ENCODE measurements around the gene SSU72.
"Not testable (repeated sequence)": the region's sequence is repeated elsewhere in the genome, so short reads cannot be mapped to it uniquely, and the experiment has no call there.

SSU72 gene

DNA sequence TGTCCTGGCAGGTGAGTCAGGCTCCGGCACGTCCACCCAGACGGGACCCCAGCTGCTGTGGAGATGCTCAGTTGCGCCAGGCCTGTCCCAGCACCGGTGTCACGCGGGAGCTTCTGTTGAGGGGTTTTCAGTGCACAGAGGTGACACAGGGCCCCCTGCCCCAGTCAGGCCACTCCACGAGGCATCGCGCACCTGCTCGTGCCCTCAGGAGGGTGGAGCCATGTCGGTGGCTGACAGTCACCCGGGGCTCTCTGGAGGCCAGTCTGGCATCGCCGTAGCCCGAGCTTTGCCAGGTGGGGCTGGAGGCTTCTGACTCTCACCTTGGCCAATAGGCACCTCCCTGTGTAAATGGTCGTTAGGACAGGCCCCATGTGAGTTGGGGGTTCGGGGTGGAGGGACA is 45.3 kb downstream of the SSU72 start:
- DNase-seq (ENCODE audit: low spot score): no peak
- FAIRE-seq: no peak

DNA sequence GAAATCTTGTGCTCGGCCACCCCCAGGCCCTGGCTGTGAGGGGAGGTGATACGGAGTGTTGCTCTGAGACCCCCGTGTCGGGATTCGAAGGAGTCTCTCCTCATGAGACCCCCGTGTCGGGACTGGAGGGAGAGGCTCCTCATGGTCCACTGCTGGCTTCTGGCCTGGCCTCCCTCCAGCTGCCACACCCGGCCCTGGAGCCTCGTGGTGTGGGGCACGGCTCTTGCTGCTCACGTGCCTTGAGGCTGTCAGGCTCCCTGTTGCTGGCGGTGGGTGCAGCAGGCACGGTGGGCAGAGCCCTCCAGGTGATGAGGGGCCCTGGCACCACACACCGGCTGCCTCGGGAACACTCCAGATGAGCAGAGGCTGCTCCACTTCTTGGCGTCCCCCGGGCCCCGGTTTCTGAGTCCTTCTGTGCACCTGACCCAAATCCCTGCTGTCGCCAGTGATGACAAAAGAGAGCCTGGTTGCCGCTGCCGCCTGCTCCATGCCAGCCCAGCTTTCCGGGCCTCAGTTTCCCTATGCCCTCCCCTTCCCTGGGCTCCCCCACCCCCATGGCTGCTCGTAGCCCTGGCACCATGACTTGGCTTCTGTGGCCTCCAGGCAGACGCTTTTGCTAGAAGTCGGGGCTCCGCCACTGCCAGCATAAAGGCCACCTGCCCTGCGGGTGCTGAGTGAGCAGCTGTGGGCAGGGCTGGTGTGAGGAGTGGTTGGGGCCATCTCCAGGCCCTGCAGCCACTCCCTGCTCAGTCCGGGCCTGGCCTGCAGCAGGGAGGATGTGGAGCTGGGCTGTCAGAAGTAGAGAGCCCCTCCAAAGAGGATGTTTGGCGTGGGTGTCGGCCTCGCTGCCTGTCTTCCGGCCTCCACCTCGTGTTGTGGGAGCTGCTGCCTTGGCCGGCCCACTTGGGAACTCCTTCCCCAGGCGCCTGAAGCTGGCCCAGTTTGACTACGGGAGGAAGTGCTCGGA is 46.1 kb downstream of the SSU72 start:
- FAIRE-seq: no peak

DNA sequence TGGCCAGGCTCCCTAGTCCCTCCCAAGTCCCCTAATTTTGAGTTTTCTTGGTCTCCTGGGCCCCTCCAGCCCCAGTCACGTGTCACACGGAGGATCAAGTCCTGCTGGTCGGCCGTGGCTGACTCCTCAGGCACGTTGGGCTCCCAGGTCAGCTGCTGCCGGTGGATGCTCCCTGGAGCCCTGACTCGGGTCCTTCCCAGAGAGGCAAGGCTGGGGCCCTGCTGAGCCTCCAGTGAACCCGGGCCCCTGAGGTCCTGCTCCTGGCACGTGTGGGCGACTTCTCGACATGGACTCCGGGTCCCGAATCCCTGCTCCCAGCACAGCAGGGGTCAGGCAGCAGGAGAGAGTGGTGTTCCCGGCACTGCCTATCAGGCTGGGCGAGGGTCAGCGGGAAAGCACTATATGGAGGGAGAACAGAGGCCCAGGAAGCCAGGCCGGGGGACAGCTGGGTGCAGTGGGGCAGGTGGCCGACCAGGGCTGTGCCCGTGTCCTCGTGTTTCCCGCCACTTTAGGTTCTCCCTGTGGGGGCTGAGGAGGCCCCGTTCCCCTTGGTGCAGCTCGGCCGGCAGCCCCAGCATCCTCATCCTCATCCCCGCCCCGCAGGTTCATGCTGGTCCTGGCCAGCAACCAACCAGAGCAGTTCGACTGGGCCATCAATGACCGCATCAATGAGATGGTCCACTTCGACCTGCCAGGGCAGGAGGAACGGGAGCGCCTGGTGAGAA is 47.4 kb downstream of the SSU72 start:
- FAIRE-seq (no peak), DNase-seq (ENCODE audit: low spot score) (no peak)

More for the DNA sequence above, 46.1 kb downstream of the SSU72 start:
- no peak for DNase-seq (ENCODE audit: low spot score)

DNA sequence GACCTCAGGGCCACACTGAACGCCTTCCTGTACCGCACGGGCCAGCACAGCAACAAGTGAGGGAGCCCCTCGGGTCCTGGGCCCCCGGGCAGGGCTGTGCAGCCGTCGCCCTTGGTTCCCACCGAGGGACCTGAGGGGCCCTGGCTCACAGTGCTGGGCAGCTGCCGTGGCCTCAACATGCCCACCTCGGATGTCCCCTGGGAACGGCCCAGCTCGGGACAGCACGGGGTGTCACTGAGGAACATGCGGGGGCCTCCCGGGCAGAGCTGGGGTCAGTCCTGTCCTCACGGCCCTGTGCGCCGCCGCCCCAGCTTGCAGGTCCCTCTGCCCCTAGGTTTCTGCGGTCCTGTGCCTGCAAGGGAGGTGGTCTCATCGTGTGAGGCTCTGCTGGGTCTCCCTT is 48.2 kb downstream of the SSU72 start:
- FAIRE-seq: not testable (repeated sequence)

DNA sequence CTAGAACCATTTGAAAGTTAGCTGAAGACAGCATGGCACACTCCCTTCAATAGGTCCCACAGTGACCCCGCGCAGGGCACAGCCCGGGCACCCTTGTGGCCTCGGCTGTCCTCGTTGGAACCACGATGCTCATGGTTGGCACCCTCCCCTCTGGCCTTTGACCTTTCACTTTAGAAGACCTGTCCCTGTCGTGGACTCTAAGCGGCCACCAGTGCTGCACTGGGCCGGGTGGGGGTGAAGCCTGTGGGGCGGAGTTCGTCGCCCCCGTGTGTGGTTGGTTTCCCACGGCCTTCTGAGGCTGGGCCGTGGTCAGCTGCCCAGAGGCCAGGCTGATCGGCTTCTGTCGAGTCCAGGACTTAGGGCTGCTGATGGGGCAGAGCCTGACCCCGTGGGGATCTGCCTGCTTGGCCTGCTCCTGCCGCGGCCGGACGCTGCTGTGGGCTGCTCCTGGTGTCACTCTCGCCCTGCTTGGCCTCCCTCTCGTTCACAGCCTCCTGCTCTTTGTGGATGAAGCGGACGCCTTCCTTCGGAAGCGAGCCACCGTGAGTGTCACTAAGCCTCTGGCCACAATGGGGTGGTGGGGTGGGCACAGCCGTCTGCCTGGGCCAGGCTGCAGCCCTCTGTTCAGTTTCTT is 49.8 kb downstream of the SSU72 start:
- DNase-seq (ENCODE audit: low spot score); FAIRE-seq: not testable (repeated sequence)

More for the DNA sequence above, 48.2 kb downstream of the SSU72 start:
- DNase-seq (ENCODE audit: low spot score): not testable (repeated sequence)

DNA sequence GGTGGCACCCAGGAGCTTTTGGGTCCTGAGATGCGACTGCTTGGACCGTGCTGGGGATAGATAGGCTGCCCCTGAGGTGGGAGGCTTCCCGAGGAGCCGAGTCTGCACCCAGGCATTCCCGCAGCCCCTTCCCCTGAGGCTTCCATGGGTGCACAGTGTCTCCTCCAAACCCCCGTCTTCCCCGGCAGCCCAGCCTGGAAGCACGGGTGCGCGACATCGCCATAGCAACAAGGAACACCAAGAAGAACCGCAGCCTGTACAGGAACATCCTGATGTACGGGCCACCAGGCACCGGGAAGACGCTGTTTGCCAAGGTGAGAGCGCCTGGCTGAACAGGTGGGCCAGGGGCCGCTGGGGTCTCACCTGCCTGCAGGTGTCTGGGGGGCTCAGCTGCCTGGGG is 51.0 kb downstream of the SSU72 start:
- FAIRE-seq: not testable (repeated sequence)

DNA sequence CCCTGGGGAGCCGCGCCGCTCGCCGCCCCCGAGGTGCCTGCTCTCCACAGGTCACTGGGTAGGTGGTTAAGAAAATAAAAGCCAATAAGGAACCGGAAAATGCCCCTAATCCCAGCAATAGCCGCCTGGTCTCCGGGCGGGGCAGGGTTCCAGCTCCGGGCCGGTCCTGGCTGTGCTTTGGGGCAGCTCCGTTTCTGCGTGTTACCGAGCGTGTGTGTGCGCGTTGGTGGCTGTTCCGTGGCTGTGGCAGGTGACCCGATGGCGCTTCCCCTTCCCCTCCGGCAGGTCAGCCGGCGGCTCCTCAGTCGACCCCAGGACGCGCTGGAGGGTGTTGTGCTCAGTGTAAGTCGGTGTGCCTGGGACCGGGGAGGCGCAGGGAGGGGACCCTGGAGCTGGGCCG is 51.4 kb downstream of the SSU72 start:
- not testable (repeated sequence) for FAIRE-seq; DNase-seq (ENCODE audit: low spot score)

More for the DNA sequence above, 51.0 kb downstream of the SSU72 start:
- DNase-seq (ENCODE audit: low spot score): not testable (repeated sequence)

DNA sequence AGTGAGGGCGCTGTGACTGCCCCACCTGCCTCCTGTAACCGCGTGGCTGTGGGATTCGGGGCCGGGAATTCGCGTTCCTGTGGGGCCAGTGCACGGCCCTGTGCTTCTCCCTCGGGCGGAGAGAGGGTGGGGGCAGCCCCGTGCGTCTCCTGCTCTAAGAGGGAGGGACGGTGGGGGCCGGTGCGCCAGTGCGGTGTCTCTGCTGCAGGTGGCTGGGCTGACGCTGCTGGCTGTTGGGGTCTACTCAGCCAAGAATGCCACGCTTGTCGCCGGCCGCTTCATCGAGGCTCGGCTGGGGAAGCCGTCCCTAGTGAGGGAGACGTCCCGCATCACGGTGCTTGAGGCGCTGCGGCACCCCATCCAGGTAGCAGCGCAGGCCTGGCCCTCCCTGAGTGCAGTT is 52.1 kb downstream of the SSU72 start:
- DNase-seq (ENCODE audit: low spot score); FAIRE-seq: not testable (repeated sequence)

DNA sequence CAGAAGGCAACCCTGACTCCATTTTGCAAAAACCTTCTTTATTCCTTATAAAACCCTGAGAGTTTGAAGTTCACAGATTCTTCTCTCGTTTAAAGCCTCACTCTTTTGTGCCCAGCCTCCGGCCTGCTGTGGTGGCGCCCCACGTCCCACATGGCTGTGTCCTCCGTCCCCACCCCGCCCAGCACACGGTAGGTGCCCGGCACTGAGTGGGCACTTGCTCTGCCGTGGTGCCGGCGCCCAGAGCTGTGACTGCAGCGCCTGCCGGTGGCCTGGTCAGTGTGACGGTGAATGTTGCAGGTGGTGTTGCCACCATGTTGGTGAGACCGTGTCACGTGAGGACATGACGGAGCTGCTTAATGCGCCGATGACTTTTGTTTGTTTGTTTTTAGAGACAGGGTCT is 53.3 kb downstream of the SSU72 start:
- FAIRE-seq (no peak), DNase-seq (ENCODE audit: low spot score) (no peak)

DNA sequence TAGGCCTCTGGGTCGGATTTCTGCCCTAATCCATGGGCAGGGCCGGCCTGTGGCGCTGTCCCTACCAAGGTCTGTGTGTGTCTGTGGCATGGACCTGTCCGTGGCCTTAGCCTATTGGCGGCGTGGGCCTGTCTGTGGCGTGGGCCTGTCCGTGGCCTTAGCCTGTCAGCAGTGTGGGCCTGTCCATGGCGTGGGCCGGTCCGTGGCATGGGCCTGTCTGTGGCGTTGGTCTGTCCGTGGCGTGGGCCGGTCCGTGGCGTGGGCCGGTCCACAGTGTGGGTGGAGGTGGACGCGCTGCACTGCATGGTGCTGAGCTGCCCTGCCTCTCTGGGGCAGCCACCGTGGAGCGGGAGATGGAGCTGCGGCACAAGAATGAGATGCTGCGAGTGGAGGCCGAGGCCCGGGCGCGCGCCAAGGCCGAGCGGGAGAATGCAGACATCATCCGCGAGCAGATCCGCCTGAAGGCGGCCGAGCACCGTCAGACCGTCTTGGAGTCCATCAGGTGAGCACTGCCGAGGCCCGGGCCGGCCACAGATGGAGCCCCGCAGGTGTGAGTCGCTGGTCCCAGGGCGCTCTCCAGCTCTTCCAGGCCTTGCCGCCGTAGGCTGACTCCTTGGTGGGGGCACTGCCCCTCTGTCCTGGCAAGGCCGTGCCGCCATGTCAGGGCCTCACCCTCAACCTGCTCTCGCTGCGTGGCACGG is 54.7 kb downstream of the SSU72 start:
- peak; percentile 87 for FAIRE-seq
- not testable (repeated sequence) for DNase-seq (ENCODE audit: low spot score)

DNA sequence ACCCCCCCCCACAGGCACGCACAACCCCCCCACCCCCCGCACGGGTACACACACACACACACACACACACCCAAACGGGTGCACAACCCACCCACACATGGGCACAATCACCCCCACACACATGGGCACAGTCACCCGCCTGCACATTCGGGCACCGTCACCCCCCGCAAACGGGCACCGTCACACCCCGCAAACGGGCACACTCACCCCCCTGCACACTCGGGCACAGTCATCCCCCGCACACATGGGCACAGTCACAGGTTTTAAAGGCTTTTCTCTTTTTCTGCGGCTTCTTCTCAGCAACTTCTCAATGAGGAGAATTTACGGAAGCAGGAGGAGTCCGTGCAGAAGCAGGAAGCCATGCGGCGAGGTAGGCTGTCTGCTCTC is 56.0 kb downstream of the SSU72 start:
- DNase-seq (ENCODE audit: low spot score): not testable (repeated sequence)
- peak; percentile 23 for FAIRE-seq

DNA sequence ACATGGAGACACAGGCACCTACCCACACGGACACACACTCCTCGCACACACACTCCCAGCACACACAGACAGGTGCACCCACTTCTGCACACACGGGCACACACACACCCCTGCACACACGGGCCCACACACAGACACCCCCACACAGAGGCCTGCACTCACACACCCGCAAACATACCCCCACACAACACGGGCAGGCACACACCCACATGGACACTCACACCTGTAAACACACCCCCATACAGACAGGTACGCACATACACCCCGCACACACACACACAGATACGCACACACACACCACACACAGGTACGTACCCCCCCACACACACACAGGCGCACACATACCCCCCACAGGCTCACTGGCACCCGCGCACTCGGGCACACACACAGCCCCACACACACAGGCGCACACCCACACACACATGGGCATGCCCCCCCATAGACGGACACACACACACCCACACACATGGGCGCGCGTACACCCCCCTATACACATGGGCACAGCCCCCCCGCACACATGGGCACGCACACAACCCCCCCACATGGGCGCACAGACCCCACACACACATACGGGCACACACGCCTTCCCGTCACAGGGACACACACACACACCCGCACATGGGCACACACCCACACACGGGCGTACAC is 56.6 kb downstream of the SSU72 start:
- peak; percentile 90 for FAIRE-seq
- DNase-seq (ENCODE audit: low spot score): no peak

DNA sequence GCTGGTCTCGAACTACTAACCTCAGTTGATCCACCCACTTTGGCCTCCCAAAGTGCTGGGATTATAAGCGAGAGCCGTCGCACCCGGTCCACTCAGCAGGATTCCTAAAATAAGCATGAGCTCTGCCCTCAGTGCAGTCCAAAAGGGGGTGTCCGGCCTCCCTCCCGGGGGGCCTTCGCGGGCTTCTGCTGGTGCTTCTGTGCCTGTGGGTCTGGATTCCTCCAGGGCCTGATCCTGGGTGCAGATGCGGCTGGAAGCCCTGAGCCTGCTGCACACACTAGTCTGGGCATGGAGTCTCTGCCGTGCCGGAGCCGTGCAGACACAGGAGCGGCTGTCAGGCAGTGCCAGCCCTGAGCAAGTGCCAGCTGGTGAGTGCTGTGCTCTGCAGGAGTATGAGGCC is 57.7 kb downstream of the SSU72 start:
- FAIRE-seq; DNase-seq (ENCODE audit: low spot score): not testable (repeated sequence)

DNA sequence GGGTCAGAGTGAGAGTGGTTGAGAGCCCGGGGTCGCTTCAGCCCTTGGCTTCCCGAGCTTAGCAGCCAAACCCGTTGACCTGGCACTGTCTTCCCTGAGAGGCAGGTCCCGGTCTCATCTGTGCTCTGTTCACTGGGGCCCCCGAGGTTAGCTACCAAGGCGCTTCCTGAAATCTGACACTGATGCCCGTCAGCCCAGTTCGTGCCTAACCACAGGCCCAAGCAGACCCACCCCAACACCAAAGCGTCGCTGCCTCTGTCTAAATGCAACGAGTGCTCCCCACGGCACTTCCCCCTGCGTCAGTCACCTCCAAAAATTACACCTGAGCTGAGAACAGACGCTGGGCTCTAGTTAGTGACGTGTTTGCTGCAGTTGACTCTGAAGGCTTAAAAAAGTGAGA is 60.3 kb downstream of the SSU72 start:
- FAIRE-seq: not testable (repeated sequence)

DNA sequence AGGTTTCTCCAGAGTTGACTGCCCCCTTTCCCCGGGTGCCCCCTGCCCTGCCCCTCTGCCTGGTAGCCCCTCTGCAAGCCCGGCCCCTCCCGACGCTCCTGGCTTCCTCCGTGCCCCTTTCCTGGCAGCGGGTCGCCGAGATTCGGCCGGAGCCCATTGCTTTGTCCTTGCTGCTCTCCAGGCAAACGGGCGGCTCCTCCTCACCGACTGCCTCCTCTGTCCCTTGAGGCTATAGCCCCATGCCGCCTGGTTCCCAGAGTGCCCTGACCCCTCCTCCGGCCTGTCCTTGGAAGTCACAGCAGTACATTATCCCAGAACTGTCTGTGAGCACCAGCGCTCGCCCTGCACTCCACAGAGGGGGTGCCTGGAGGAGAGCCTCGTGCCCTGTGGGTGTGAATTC is 61.0 kb downstream of the SSU72 start:
- not testable (repeated sequence) for FAIRE-seq; DNase-seq (ENCODE audit: low spot score)

More for the DNA sequence above, 60.3 kb downstream of the SSU72 start:
- not testable (repeated sequence) for DNase-seq (ENCODE audit: low spot score)

DNA sequence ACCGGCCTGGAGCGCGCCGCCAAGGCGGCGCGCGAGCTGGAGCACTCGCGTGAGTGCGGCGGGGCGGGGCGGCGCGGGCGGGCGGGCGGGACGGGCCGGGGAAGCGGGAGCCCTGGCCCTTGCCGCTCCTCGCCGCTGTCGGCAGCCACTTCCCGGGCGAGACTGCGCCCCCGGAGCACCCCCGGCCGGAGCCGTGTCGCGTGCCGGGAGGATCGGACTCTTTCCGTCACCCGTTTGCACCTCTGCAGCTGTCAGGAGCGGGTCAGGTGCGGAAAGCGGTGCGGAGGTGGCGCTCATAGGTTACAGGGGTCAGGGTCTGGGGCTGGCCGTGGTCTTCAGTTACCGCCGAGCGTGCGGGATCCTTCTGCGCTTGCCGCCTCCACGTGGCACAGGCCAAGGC is 62.2 kb downstream of the SSU72 start:
- FAIRE-seq: peak; percentile 32
- not testable (repeated sequence) for DNase-seq (ENCODE audit: low spot score)

DNA sequence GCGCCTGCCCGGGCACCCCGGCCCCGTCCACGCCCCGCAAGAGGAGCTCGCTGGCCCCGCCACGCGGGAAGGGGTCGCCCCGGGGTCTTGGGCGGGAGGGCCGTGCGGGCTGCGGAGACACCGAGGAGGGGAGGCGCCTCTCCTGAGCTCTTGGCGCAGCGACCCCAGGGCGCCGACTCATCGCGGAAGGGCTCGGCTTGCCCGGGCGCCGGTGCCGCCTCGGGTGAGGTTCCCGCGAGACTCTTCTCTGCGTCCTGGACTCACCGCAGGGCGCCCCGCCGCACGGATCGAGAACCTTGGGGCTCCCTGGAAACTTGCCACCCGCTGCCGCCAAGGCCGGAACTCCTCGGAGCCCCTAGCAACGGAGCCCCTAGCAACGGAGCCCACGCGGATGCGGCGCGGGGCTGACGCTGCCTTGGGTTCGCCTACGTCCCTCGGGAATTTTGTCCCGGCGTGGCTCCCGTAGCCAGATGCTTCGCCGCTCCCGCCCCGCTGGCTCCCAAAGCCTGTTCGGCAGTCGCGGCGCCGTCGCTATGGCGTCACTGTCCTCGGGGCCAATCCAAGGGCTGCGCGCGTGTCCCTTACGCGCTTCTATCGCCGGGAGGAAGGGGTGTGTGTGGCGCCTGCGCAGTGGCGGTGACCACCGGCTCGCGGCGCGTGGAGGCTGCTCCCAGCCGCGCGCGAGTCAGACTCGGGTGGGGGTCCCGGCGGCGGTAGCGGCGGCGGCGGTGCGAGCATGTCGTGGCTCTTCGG is 63.0 kb downstream of the SSU72 start, which contains the start of gene ATAD3A:
ATAD3A (plus strand) TSS at position 630 of the 753 bp plus-strand sequence; CDS start at position 737, 107 bp downstream.
- FAIRE-seq: no peak
- DNase-seq (ENCODE audit: low spot score): peak; percentile 95

DNA sequence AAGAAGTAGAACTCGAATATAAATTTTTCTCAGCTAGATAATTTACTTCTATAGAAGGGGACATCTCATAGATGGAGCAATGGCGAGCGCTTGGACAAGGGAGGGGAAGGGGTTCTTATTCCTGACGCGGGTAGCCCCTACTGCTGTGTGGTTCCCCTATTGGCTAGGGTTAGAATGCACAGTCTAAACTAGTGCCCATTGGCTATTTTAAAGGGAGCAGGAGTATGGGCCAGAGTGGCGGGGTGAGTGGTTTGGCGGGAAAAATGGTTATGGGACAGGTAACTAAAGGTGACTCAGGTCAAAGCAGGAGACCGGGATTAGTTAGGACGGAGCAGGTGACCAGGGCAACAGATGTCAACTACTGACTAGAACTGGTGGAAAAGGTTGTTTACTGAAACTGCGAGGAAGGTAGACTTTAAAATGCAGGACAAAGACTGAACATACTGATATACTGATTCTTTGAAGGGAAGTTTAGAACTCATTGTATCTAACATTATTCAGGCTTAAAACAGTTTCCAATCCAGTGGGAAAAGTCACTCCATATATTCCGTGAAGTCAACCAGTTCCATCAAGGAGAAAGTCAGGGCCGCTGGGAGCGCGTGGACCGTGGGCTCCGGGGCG is 63.6 kb downstream of the SSU72 start:
- FAIRE-seq: no peak
- DNase-seq (ENCODE audit: low spot score): no peak

DNA sequence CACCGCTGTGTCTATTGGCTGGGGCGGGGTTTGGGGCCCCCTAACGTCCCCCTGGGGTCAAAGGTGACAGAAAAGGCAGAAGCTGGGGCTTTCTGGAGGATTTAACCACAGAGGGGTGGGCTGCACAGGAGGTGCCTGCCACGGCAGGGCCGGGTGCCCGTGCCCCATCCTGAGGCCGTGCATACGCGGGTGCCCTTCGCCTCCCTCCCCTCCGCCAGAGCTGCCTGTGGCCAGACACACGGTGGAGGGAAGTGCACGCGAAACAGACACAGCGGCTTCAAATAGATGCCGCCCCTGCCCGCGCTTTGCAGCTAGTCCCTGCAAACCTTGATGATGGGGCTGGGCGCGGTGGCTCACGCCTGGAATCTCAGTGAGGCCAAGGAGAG is 65.2 kb downstream of the SSU72 start:
- DNase-seq (ENCODE audit: low spot score); FAIRE-seq: not testable (repeated sequence)
